Heart right ventricle (tissue), 16 donors: ENCODE measurements around the gene ALKBH4. TPM values are rescaled to one million over a fixed set of nuclear protein-coding genes. Genes with fewer than 3 reads are reported as not detected.
A peak's percentile ranks its signal among the peaks of the same experiment; 100 is the strongest.

ENCODE experiments used
- ATAC-seq, 8 donors: fragments of 200-7000 bp; cut with Tn5 transposase; one replicate each; pipeline ENCODE4 v1.9.1; 2020; ENCODE audit warnings: mild to moderate bottlenecking in 8 of 8, moderate library complexity in 8 of 8, moderate number of reproducible peaks in 1 of 8
- DNase-seq, 2 donors: peaks; one replicate each; pipeline ENCODE4 v3.0.0-alpha.2; 2020
- H3K27ac ChIP-seq, 10 donors: fragments of 200-600 bp; sonication (generic) in 2 of 10; one replicate each; pipeline versions ENCODE4 v1.5.0 to v1.8.0; 2020 to 2022; ENCODE audit warnings: mild to moderate bottlenecking in 3 of 10
- H3K27me3 ChIP-seq, 7 donors: fragments of 200-600 bp; one replicate each; pipeline ENCODE4 v1.8.0; 2021 to 2022; ENCODE audit warnings: mild to moderate bottlenecking in 2 of 7
- H3K36me3 ChIP-seq, 9 donors: fragments of 200-600 bp; sonication (generic) in 1 of 9; one replicate each; pipeline versions ENCODE4 v1.5.0 to v1.8.0; 2020 to 2022; ENCODE audit warnings: mild to moderate bottlenecking in 2 of 9
- H3K4me1 ChIP-seq, 9 donors: fragments of 200-600 bp; sonication (generic) in 1 of 9; one replicate each; pipeline versions ENCODE4 v1.5.0 to v1.8.0; 2020 to 2022; ENCODE audit warnings: mild to moderate bottlenecking in 4 of 9
- H3K4me3 ChIP-seq, 10 donors: fragments of 200-600 bp; sonication (generic) in 2 of 10; one replicate each; pipeline versions ENCODE4 v1.5.0 to v1.8.0; 2020 to 2022; ENCODE audit warnings: mild to moderate bottlenecking in 7 of 10, moderate library complexity in 2 of 10
- H3K9me3 ChIP-seq, 11 donors: fragments of 200-600 bp in 10 of 11; sonication (generic) in 2 of 11; one replicate each; pipeline versions ENCODE4 v1.5.0 to v1.8.0; 2013 to 2022; ENCODE audit warnings: mild to moderate bottlenecking in 2 of 11, control low read depth in 1 of 11, moderate library complexity in 1 of 11
- WGBS, 2 donors: extraction: QIAGEN DNeasy Blood & Tissue Kit; methylation state at CpG; one replicate each; pipeline ENCODE4 v1.1.7; 2013; ENCODE audit warnings: inconsistent platforms in 1 of 2; 5-methylcytosine and 5-hydroxymethylcytosine counted together
- intact Hi-C, 10 donors: fragments of 100-400 bp; cut with DNase I; formaldehyde crosslinking; loops; one replicate each; pipeline versions ENCODE4 v1.11.1 to v1.14.2; 2022
- polyA plus RNA-seq, 2 donors: library from polyadenylated mRNA; stranded (reverse); fragments of 200-250 nt; gene quantifications; one replicate each; pipeline ENCODE4 v1.2.3, GENCODE V29; 2013
- total RNA-seq, 10 donors: library from RNA; stranded (reverse); fragmentation: NEBNext Ultra II Directional in 3 of 10; extraction: Animal tissue kit (Norgen Biotek cat#: 25700) in 3 of 10; gene quantifications; one replicate each; pipeline versions ENCODE4 v1.2.1 to v1.2.4, GENCODE V29; 2021 to 2023
- TF ChIP-seq, protein P1 (sequence below), 9 donors: fragments of 200-600 bp; sonication (generic) in 2 of 9; IDR thresholded peaks; one replicate each; pipeline versions ENCODE4 v1.5.0 to v1.8.0; 2021 to 2022; ENCODE audit warnings: antibody characterized with exemption in 9 of 9, mild to moderate bottlenecking in 5 of 9, moderate library complexity in 1 of 9
- donor health status: Arrhythmogenic right ventricular cardiomyopathy.
- donor health status: ischemic (EF 13 %, LVEDD 7.1; RV severe dilation, severe dysfunction).
- donor health status: healthy with polysubstance abuse.
- donor health status: DM: no; HTN: yes; CAD: no.
- donor health status: DM: no; HTN: no; CAD: no.
- donor health status: ischemic (EF 25% LVEDD 6.9; RV normal size, moderate dysfunction).
- donor health status: ischemic (EF 25% LVEDD 5.7; RV mildly dilated, moderate dysfunction).
- donor health status: healthy.
- donor health status: DM: yes; HTN: yes; CAD: no.
- donor health status: Ischemic cardiomyopathy.
- donor health status: ischemic (EF 35%, LVEDD 5.7; RV mildly dilated, moderate dysfunction).
- donor health status: nonischemic (EF 11% LVEDD 7.7; RV severe dilation, severe dysfunction).
- donor health status: DM: yes; HTN: yes; CAD: no.
- donor health status: PGD.
- donor health status: ischemic (EF 29% LVEDD 5.4; RV normal size, mild dysfunction).
- donor health status: nonischemic (EF 23%, LVEDD 6.1; RV moderate dilation, normal function).

ALKBH4 gene
- total and polyA plus RNA-seq, 12 donors, result 4.4 to 8.6 (median 6.7) TPM

DNA sequence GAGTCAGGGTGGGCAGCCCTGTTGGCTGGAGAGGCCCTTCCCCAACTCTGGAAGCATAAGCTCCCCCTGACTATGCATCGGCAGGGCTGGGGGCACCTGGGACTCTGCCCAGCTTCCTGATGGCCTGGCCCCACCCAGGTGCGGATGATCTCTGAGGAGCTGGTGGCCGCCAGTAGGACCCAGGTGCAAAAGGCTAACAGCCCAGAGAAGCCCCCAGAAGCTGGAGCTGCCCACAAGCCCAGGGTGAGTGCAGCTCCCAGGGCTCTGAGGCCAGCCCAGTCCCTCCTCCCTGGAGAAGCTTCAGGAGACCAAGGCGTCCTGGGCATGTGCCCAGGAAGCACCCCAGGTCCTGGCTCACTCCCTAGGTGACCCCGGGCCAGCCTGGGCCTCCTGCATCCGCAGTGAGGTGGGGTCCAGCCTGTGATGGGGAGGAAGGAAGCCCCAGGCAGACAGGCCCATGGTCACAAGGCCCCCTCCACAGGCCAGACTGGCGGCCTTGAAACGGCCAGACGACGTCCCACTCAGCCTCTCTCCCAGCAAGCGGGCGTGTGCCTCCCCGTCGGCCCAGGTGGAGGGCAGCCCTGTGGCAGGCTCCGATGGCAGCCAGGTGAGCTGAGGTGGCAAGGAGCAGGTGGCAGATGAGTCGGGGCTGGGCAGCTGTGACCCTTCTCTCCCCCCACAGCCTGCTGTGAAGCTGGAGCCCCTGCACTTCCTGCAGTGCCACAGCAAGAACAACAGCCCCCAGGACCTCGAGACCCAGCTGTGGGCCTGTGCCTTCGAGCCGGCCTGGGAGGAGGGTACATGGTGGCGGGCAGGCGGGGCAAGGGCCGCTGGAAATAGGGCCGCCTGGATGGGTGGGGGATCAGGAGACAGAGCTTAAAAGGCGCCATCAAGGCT is 3.2 kb upstream of the ALKBH4 start:
- TF ChIP-seq, protein P1, sequence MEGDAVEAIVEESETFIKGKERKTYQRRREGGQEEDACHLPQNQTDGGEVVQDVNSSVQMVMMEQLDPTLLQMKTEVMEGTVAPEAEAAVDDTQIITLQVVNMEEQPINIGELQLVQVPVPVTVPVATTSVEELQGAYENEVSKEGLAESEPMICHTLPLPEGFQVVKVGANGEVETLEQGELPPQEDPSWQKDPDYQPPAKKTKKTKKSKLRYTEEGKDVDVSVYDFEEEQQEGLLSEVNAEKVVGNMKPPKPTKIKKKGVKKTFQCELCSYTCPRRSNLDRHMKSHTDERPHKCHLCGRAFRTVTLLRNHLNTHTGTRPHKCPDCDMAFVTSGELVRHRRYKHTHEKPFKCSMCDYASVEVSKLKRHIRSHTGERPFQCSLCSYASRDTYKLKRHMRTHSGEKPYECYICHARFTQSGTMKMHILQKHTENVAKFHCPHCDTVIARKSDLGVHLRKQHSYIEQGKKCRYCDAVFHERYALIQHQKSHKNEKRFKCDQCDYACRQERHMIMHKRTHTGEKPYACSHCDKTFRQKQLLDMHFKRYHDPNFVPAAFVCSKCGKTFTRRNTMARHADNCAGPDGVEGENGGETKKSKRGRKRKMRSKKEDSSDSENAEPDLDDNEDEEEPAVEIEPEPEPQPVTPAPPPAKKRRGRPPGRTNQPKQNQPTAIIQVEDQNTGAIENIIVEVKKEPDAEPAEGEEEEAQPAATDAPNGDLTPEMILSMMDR (IDR thresholded peaks at IDR 0.05), result no peak
- peaks cover 0 to 48% (median 3%) of the 10 kb centered on the region in 9 donors for H3K36me3 ChIP-seq
- no peak overlapping the region for H3K4me3 ChIP-seq
- H3K9me3 ChIP-seq, result no peaks in the 10 kb centered on the region
- peaks cover 4 to 26% (median 23%) of the 10 kb centered on the region in 9 donors for H3K4me1 ChIP-seq
- no peaks in the 10 kb centered on the region for H3K27me3 ChIP-seq
- 90 to 93% methylated on average over 24 of the region's 24 CpGs for WGBS, 2 donors
- H3K27ac ChIP-seq, result no peak overlapping the region
- intact Hi-C loops, result loop anchor here in 2 of 10 donors (5.0 to 10.0 kb wide), 3 partner anchors 53 to 183 kb away; partner anchors contain the start of gene SH2B2 (in 1 of the 2)
- ATAC-seq, result no peak
- DNase-seq, result peak in 1 of 2 donors; percentile 11

DNA sequence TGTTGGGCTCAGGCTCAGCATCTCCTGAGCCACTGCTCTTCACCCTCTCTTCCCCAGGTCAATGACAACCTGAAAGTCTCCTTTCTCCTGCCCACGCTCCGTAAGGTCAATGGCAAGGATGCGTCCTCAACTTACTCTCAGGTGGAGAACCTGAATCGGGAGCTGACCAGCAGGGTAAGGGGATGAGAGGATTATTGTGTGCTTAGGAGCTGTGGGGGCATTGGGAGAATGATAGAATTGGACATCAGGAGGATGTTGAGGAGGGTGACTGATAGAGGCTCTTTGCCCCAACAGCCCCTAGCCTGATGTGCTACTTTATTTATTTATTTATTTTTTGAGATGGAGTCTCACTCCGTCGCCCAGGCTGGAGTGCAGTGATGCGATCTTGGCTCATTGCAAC is 1.4 kb upstream of the ALKBH4 start:
- TF ChIP-seq, protein P1 (IDR thresholded peaks at IDR 0.05), result no peak
- ATAC-seq, result no peak
- whole genome bisulfite sequencing, 2 donors, result 96 to 97% methylated on average over 7 of the region's 7 CpGs
- H3K27ac ChIP-seq, result no peak overlapping the region
- H3K4me1 ChIP-seq, result peaks cover 4 to 26% (median 23%) of the 10 kb centered on the region in 9 donors
- H3K36me3 ChIP-seq, result peaks cover 0 to 31% (median 3%) of the 10 kb centered on the region in 9 donors
- peak overlapping the region in 4 of 10 donors; percentile 74 to 100 (median 90) for H3K4me3 ChIP-seq
- intact Hi-C loops, result loop anchor here in 2 of 10 donors (5.0 to 10.0 kb wide), 3 partner anchors 51 to 181 kb away; partner anchors contain the start of gene SH2B2 (in 1 of the 2)
- no peaks in the 10 kb centered on the region for H3K9me3 ChIP-seq
- DNase-seq, result no peak
- H3K27me3 ChIP-seq, result no peaks in the 10 kb centered on the region

DNA sequence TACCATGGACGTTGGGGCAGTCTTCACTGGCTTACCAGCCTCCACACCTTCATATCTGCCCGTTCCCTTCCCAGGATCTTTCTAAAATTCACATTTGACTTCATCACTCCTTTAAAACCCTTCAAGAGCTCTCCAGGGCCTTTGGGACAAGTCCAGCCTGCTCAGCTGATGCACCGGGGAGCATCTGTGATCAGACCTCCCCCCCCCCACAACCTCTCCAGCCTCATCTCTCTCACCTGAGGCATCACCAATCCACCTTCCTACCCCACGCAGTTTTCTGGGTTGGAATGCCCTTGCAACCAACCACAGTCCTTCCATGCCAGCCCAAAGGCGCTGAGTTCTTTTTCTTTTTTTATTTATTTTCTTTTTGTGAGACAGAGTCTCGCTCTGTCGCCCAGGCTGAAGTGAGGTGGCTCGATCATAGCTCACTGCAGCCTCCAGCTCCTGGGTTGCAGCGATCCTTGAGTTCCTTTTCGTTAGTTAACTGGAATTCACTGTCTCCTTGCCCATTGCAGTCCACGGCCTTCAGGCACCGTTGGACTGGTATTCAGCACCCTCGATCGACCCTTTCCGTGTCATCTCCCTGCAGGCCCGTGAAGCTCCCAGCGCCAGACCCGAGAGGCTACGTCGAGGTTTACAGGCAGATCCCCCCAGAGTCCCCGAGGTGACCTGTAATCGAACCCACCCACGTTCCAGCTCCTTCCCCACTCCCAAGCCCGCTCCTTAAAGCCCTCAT is 654 bp downstream of the ALKBH4 start:
- Histone ChIP-seq H3K36me3 (peaks cover 0 to 24% (median 3%) of the 10 kb centered on the region in 9 donors), H3K4me3 (peak overlapping the region; percentile 74 to 100 (median 91)), H3K4me1 (peaks cover 4 to 26% (median 23%) of the 10 kb centered on the region in 9 donors), H3K9me3 (no peaks in the 10 kb centered on the region), H3K27me3 (no peaks in the 10 kb centered on the region), H3K27ac (peak overlapping the region in 9 of 10 donors; percentile 53 to 94 (median 82))
- DNase-seq, result no peak
- intact Hi-C loops, result loop anchor here in 2 of 10 donors (10.0 kb wide), 2 partner anchors 49 to 179 kb away; partner anchors contain the start of gene SH2B2 (in 1 of the 2)
- ATAC-seq, result peak in 4 of 8 donors; percentile 0 to 11 (median 4)
- TF ChIP-seq, protein P1 (IDR thresholded peaks at IDR 0.05), result no peak
- WGBS, 2 donors, result 12% methylated on average over 24 of the region's 24 CpGs

DNA sequence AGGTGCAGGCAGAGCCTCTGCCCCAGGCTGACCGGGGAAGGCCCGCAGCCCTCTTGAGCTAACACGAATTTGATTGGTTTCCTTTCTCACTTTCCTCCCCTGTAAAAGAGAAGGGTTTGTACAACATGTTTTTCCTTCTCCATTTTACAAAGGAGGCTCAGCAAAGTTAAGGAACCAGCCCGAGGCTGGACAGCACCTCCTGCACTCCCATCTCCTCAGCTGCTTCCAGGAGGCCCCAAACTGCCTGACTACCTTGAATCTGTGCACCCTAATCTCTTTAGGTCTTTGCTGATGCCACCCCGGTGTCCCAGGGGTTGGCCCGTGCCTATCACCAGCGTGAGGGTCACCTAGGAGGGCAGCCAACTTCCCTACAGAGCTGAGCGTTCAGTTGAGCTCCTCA is 4.2 kb downstream of the ALKBH4 start:
- Histone ChIP-seq H3K27me3 (no peaks in the 10 kb centered on the region), H3K9me3 (no peaks in the 10 kb centered on the region), H3K36me3 (peaks cover 0 to 48% (median 16%) of the 10 kb centered on the region in 9 donors), H3K27ac (no peak overlapping the region), H3K4me1 (peaks cover under 1 to 19% (median 14%) of the 10 kb centered on the region in 9 donors), H3K4me3 (no peak overlapping the region)
- ATAC-seq (no peak), DNase-seq (no peak)
- WGBS, 2 donors, result 85 to 87% methylated on average over 8 of the region's 8 CpGs
- TF ChIP-seq, protein P1 (IDR thresholded peaks at IDR 0.05), result no peak
- intact Hi-C loops, result loop anchor here in 2 of 10 donors (10.0 kb wide), 2 partner anchors 46 to 176 kb away; partner anchors contain the start of gene SH2B2 (in 1 of the 2)
